HG02870 (cell line): ENCODE data around the gene SCEL.

Source experiments
- ATAC-seq: cut with Tn5 transposase; IDR thresholded peaks from one replicate; pipeline ENCODE4 v1.9.1; 2021; ENCODE audit warnings: mild to moderate bottlenecking, moderate library complexity; ENCODE audit not compliant: unreplicated experiment

Gene SCEL

GRCh38 chr13:77548594-77548993 is 13.1 kb downstream of the SCEL start:
- no peak for ATAC-seq

- ATAC-seq: no peak
Observed at GRCh38 chr13:77554069-77554468, 18.6 kb downstream of the SCEL start.

- no peak for ATAC-seq
Observed at GRCh38 chr13:77555246-77555645, 19.7 kb downstream of the SCEL start.

- ATAC-seq: no peak
Observed at GRCh38 chr13:77558016-77558415, 22.5 kb downstream of the SCEL start.

GRCh38 chr13:77563111-77563510 is 27.6 kb downstream of the SCEL start:
- ATAC-seq: no peak

- peak; percentile 85 for ATAC-seq
Observed at GRCh38 chr13:77565635-77566034, 30.1 kb downstream of the SCEL start.

GRCh38 chr13:77571956-77572355 is 36.5 kb downstream of the SCEL start:
- ATAC-seq: no peak

- ATAC-seq: no peak
Observed at GRCh38 chr13:77574096-77574495, 38.6 kb downstream of the SCEL start.

GRCh38 chr13:77579959-77580358 is 44.5 kb downstream of the SCEL start:
- no peak for ATAC-seq

- no peak for ATAC-seq
Observed at GRCh38 chr13:77580748-77581147, 45.2 kb downstream of the SCEL start.

GRCh38 chr13:77583581-77583980 is 48.1 kb downstream of the SCEL start:
- ATAC-seq: no peak

GRCh38 chr13:77584106-77584505 is 48.6 kb downstream of the SCEL start:
- no peak for ATAC-seq

- ATAC-seq: no peak
Observed at GRCh38 chr13:77595166-77595810, 59.8 kb downstream of the SCEL start.

- ATAC-seq: no peak
Observed at GRCh38 chr13:77596777-77597176, 61.3 kb downstream of the SCEL start.

- ATAC-seq: no peak
Observed at GRCh38 chr13:77599351-77599750, 63.8 kb downstream of the SCEL start.

- ATAC-seq: no peak
Observed at GRCh38 chr13:77600701-77601100, 65.2 kb downstream of the SCEL start.

GRCh38 chr13:77611068-77611467 is 75.6 kb downstream of the SCEL start:
- ATAC-seq: no peak

- no peak for ATAC-seq
Observed at GRCh38 chr13:77616027-77616426, 80.5 kb downstream of the SCEL start.

GRCh38 chr13:77619655-77620054 is 84.1 kb downstream of the SCEL start:
- no peak for ATAC-seq

GRCh38 chr13:77620138-77620537 is 84.6 kb downstream of the SCEL start:
- ATAC-seq: no peak

GRCh38 chr13:77623806-77624205 is 88.3 kb downstream of the SCEL start:
- ATAC-seq: no peak

- no peak for ATAC-seq
Observed at GRCh38 chr13:77628170-77628569, 92.7 kb downstream of the SCEL start.

- no peak for ATAC-seq
Observed at GRCh38 chr13:77637588-77637987, 102.1 kb downstream of the SCEL start.
